Loucy (cell line): ENCODE measurements around the gene WDR17.

ENCODE experiments used
- CTCF ChIP-seq: fragments of 200-600 bp; sonication (generic); conservative IDR thresholded peaks from 2 replicates; pipeline ENCODE4 v1.5.1; 2014; ENCODE audit warnings: mild to moderate bottlenecking, antibody characterized with exemption, low read length
- EZH2phosphoT487 ChIP-seq: fragments of 200-600 bp; IDR thresholded peaks from 2 replicates; pipeline ENCODE4 v1.6.1; 2018; ENCODE audit warnings: antibody characterized with exemption, mild to moderate bottlenecking, moderate library complexity, borderline replicate concordance

- TF ChIP-seq CTCF (no peak), EZH2phosphoT487 (no peak)
These were observed 21.1 kb upstream of the WDR17 start for GRCh38 chr4:176044589-176044951.
